PC-9 (cell line): ENCODE results near the gene OPN4. TPM values are rescaled to one million over a fixed set of nuclear protein-coding genes. Genes with fewer than 3 reads are reported as not detected.

Experiments
- BruUV-seq: library from RNA; stranded (reverse); fragments of 400-500 nt; replicated peaks from 2 replicates; lab custom pipeline; 2021; lab: Mats Ljungman, UMichigan
- CTCF ChIA-PET: fragments of 300-600 bp; sonication (Branson Sonifier 250); formaldehyde crosslinking; loops from one replicate; lab custom pipeline; 2022; ENCODE audit warnings: antibody characterized with exemption; lab: Charles Lee
- POLR2A ChIA-PET: fragments of 300-600 bp; sonication (Branson Sonifier 250); formaldehyde crosslinking; loops from one replicate; lab custom pipeline; 2022; ENCODE audit warnings: antibody characterized with exemption; ENCODE audit not compliant: unreplicated experiment; lab: Charles Lee
- DNase-seq, 2 experiments: peaks; one replicate each; pipeline versions ENCODE4 v3.0.0 to v3.0.0-alpha.2; 2015 to 2022; ENCODE audit warnings: mixed read lengths in 1 of 2
- H2AFZ ChIP-seq: fragments of 200-600 bp; sonication (generic); 2 replicates; pipeline ENCODE4 v1.8.1; 2017; ENCODE audit warnings: antibody characterized with exemption
- H3F3A ChIP-seq: fragments of 200-600 bp; sonication (generic); 2 replicates; pipeline ENCODE4 v1.8.1; 2017; ENCODE audit warnings: antibody characterized with exemption, mild to moderate bottlenecking, low read depth; ENCODE audit not compliant: insufficient read depth
- H3K27ac ChIP-seq: fragments of 200-600 bp; sonication (generic); 2 replicates; pipeline ENCODE4 v1.6.1; 2016; ENCODE audit warnings: mixed run types
- H3K27me3 ChIP-seq: fragments of 200-600 bp; sonication (generic); 2 replicates; pipeline ENCODE4 v1.6.1; 2016; ENCODE audit warnings: low read depth, mixed run types; ENCODE audit not compliant: insufficient read depth
- H3K36me3 ChIP-seq: fragments of 200-600 bp; sonication (generic); 2 replicates; pipeline ENCODE4 v1.6.1; 2016; ENCODE audit warnings: low read depth, mixed run types
- H3K4me1 ChIP-seq: fragments of 200-600 bp; sonication (generic); replicated peaks from 2 replicates; pipeline ENCODE4 v1.6.1; 2016; ENCODE audit warnings: mixed run types; ENCODE audit not compliant: insufficient read depth
- H3K4me2 ChIP-seq: fragments of 200-600 bp; sonication (generic); 2 replicates; pipeline ENCODE4 v1.6.1; 2017; ENCODE audit warnings: mixed run types
- H3K4me3 ChIP-seq: fragments of 200-600 bp; sonication (generic); 2 replicates; pipeline ENCODE4 v1.6.1; 2016; ENCODE audit warnings: mixed run types
- H3K79me2 ChIP-seq: fragments of 200-600 bp; sonication (generic); 2 replicates; pipeline ENCODE4 v1.6.1; 2017; ENCODE audit warnings: low read depth, mixed run types
- H3K9me2 ChIP-seq: fragments of 200-600 bp; sonication (generic); 2 replicates; pipeline ENCODE4 v1.8.1; 2017; ENCODE audit warnings: mild to moderate bottlenecking; ENCODE audit not compliant: insufficient read depth
- H3K9me3 ChIP-seq: fragments of 200-600 bp; sonication (generic); 2 replicates; pipeline ENCODE4 v1.8.1; 2016; ENCODE audit warnings: low read depth; ENCODE audit not compliant: insufficient read depth
- H4K20me1 ChIP-seq: fragments of 200-600 bp; sonication (generic); 2 replicates; pipeline ENCODE4 v1.8.1; 2017; ENCODE audit not compliant: insufficient read depth
- CTCF ChIP-seq: fragments of 200-600 bp; sonication (generic); conservative IDR thresholded peaks from 2 replicates; pipeline ENCODE4 v1.6.1; 2017; ENCODE audit warnings: mixed run types, antibody characterized with exemption, mild to moderate bottlenecking, moderate library complexity
- EZH2 ChIP-seq: fragments of 200-600 bp; sonication (generic); IDR thresholded peaks from 2 replicates; pipeline ENCODE4 v1.8.0; 2017; ENCODE audit warnings: antibody characterized with exemption, low read depth
- intact Hi-C: fragments of 100-400 bp; cut with micrococcal nuclease; formaldehyde crosslinking; loops from one replicate; pipeline ENCODE4 v1.10.0; 2022; ENCODE audit not compliant: unreplicated experiment
- total RNA-seq: library from RNA; stranded (reverse); gene quantifications from 2 replicates; pipeline ENCODE4 v1.2.3, GENCODE V29; 2021

Gene OPN4
- total RNA-seq, 1 experiment from 2014 or later = 0.15 TPM

GRCh38 chr10:86632009-86632800, 22.1 kb upstream of the OPN4 start:
- TF ChIP-seq CTCF (no peak), EZH2 (no peak)
- no peak for DNase-seq
- intact Hi-C loops = no loop called here

DNA sequence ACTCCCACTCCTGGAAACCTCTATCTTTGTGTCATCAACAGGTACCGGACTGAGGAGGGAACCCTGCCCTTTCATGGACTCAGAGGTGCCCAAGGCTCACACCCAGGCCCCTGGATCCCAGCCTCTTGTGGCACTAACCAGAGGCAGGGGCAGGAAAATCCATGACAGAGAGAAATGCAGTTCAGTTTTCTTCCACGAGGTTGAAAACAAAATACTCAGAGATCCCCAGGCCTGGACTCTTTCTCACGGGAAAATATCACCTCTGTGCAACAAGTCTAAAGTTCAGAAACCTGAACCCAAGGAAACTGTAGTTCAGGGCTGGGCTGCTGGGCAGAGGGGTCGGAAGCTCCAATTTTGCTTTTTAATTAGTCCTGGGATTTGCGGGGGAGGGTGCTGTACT, 21.4 kb upstream of the OPN4 start:
- H3K27ac ChIP-seq = no peak overlapping the region
- no peak overlapping the region for H3K4me3 ChIP-seq
- H3K4me1 ChIP-seq = peaks cover 21% of the 10 kb centered on the region
- intact Hi-C loops = no loop called here
- ChIA-PET CTCF (no interaction called here), POLR2A (no interaction called here)
- DNase-seq = no peak
- H3K36me3 ChIP-seq = no peaks in the 10 kb centered on the region
- H4K20me1 ChIP-seq = no peaks in the 10 kb centered on the region
- H3K79me2 ChIP-seq = no peaks in the 10 kb centered on the region
- BruUV-seq = no TSS peak
- TF ChIP-seq CTCF (no peak), EZH2 (no peak)
- peaks cover 16% of the 10 kb centered on the region; the same call in 1 of the 2 replicates for H3F3A ChIP-seq
- no peak overlapping the region for H3K4me2 ChIP-seq
- no peaks in the 10 kb centered on the region for H3K9me2 ChIP-seq
- H3K27me3 ChIP-seq = no peaks in the 10 kb centered on the region
- H3K9me3 ChIP-seq = no peaks in the 10 kb centered on the region
- H2AFZ ChIP-seq = no peak overlapping the region

More at GRCh38 chr10:86632009-86632800, 22.1 kb upstream of the OPN4 start:
- no peaks in the 10 kb centered on the region for H4K20me1 ChIP-seq
- no peaks in the 10 kb centered on the region for H3K9me3 ChIP-seq
- H3K4me2 ChIP-seq = no peak overlapping the region
- no peaks in the 10 kb centered on the region for H3K9me2 ChIP-seq
- peaks cover 16% of the 10 kb centered on the region; the same call in 1 of the 2 replicates for H3F3A ChIP-seq
- BruUV-seq = no TSS peak
- POLR2A ChIA-PET = no interaction called here
- H3K79me2 ChIP-seq = no peaks in the 10 kb centered on the region
- H2AFZ ChIP-seq = no peak overlapping the region
- no peak overlapping the region for H3K4me3 ChIP-seq
- no peaks in the 10 kb centered on the region for H3K36me3 ChIP-seq
- CTCF ChIA-PET = no interaction called here
- no peaks in the 10 kb centered on the region for H3K27me3 ChIP-seq
- no peak overlapping the region for H3K27ac ChIP-seq
- peaks cover 21% of the 10 kb centered on the region for H3K4me1 ChIP-seq

- Histone ChIP-seq H3F3A (peaks cover 16% of the 10 kb centered on the region; the same call in 1 of the 2 replicates), H3K4me3 (no peak overlapping the region), H3K9me2 (no peaks in the 10 kb centered on the region), H2AFZ (no peak overlapping the region), H3K4me2 (peak overlapping the region; percentile 48), H3K27me3 (no peaks in the 10 kb centered on the region), H3K79me2 (no peaks in the 10 kb centered on the region), H3K36me3 (no peaks in the 10 kb centered on the region), H3K27ac (peak overlapping the region; percentile 85), H3K4me1 (peaks cover 21% of the 10 kb centered on the region), H3K9me3 (peaks cover 4% of the 10 kb centered on the region; the same call in 1 of the 2 replicates), H4K20me1 (no peaks in the 10 kb centered on the region)
- ChIA-PET CTCF (no interaction called here), POLR2A (no interaction called here)
- peak in 1 of 2 experiments; percentile 77 for DNase-seq
- TF ChIP-seq CTCF = no peak
- TF ChIP-seq EZH2 = no peak
- no TSS peak for BruUV-seq
- intact Hi-C loops = no loop called here
These were observed 18.9 kb upstream of the OPN4 start for GRCh38 chr10:86635402-86635801.
